RWPE1 (cell line): ENCODE data around the gene RTF1.
A peak's percentile ranks its signal among the peaks of the same experiment; 100 is the strongest.

Experiments used
- CTCF ChIA-PET: fragments of 350-600 bp; sonication (Branson Sonifier 250); formaldehyde crosslinking; extraction: SDS; loops from one replicate; lab custom pipeline; 2021; lab: Yijun Ruan, JAX
- POLR2A ChIA-PET: fragments of 400-600 bp; formaldehyde crosslinking; extraction: SDS; loops from one replicate; lab custom pipeline; 2020; ENCODE audit warnings: antibody characterized with exemption; ENCODE audit not compliant: low non-redundant PET; lab: Yijun Ruan, JAX
- DNase-seq: peaks from one replicate; pipeline ENCODE4 v3.0.0; 2012; ENCODE audit warnings: low spot score
- H3K27ac ChIP-seq: fragments of 450-650 bp; 2 replicates; pipeline ENCODE4 v1.5.1; 2017
- TF ChIP-seq, protein P1 (sequence below): fragments of 450-650 bp; conservative IDR thresholded peaks from 2 replicates; pipeline ENCODE4 v1.5.1; 2017; ENCODE audit warnings: low read depth, mild to moderate bottlenecking

Gene RTF1

GRCh38 chr15:41487802-41488201 is 70.9 kb downstream of the RTF1 start:
- ChIA-PET CTCF (no interaction called here), POLR2A (no interaction called here)
- TF ChIP-seq, protein P1, sequence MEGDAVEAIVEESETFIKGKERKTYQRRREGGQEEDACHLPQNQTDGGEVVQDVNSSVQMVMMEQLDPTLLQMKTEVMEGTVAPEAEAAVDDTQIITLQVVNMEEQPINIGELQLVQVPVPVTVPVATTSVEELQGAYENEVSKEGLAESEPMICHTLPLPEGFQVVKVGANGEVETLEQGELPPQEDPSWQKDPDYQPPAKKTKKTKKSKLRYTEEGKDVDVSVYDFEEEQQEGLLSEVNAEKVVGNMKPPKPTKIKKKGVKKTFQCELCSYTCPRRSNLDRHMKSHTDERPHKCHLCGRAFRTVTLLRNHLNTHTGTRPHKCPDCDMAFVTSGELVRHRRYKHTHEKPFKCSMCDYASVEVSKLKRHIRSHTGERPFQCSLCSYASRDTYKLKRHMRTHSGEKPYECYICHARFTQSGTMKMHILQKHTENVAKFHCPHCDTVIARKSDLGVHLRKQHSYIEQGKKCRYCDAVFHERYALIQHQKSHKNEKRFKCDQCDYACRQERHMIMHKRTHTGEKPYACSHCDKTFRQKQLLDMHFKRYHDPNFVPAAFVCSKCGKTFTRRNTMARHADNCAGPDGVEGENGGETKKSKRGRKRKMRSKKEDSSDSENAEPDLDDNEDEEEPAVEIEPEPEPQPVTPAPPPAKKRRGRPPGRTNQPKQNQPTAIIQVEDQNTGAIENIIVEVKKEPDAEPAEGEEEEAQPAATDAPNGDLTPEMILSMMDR = no peak
- DNase-seq = no peak
- H3K27ac ChIP-seq = peak overlapping the region; percentile 6; the same call in 1 of the 2 replicates

GRCh38 chr15:41489641-41490040 is 72.7 kb downstream of the RTF1 start:
- POLR2A ChIA-PET = no interaction called here
- no peak for DNase-seq
- TF ChIP-seq, protein P1 = no peak
- CTCF ChIA-PET = no interaction called here
- H3K27ac ChIP-seq = peak overlapping the region; percentile 64

DNA sequence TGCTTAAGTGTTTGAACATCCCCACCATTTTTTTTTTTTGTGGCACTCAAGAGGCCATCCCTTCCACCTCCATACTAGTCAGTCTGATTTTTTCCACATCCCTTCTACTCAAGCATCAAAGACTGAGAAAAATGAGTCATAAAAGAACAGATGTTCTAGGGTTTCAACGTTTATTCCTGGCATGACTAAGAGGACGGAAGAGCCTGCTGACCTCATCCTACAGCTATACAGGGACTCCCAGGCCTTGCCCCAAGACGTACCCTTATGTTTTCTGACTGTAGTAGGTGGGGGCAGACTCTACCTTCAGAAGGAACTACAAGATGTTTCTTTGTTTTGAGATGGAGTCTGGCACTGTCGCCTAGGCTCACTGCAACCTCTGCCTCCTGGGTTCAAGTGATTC is 73.5 kb downstream of the RTF1 start:
- DNase-seq = peak; percentile 94
- POLR2A ChIA-PET = no interaction called here
- peak overlapping the region; percentile 64 for H3K27ac ChIP-seq
- TF ChIP-seq, protein P1 = no peak
- CTCF ChIA-PET = interaction anchor here (0.6 kb wide), 1 partner anchor 285 kb away, joined by 4 read pairs; no protein-coding TSS in a partner anchor

DNA sequence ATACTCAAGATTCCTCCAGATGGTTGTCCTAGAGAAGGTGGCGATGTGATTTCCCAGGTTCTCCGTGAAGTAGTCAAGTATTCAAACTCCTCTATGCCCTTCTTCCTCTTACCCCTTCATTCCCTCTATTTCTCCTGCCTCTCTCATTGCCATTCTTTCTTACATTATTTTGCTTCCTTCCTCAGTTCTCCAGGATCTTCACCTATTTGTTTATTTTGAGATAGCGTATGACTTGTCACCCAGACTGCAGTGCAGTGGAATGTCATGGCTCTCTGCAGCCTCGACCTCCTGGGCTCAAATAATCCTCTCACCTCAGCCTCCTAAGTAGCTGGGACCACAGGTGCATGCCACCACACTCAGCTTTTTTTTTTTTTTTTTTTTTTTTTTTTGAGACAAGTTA is 75.0 kb downstream of the RTF1 start:
- DNase-seq = no peak
- H3K27ac ChIP-seq = no peak overlapping the region
- ChIA-PET POLR2A (no interaction called here), CTCF (no interaction called here)
- TF ChIP-seq, protein P1 = no peak

- peak overlapping the region; percentile 82 for H3K27ac ChIP-seq
- CTCF ChIA-PET = interaction anchor here (0.8 kb wide), 1 partner anchor 284 kb away, joined by 4 read pairs; no protein-coding TSS in a partner anchor
- POLR2A ChIA-PET = interaction anchor here (1.5 kb wide), 1 partner anchor 51 kb away, joined by 4 read pairs; the partner anchor contains the start of gene RPAP1
- TF ChIP-seq, protein P1 = no peak
- DNase-seq = no peak
Measured at GRCh38 chr15:41492597-41493204, 75.8 kb downstream of the RTF1 start.

DNA sequence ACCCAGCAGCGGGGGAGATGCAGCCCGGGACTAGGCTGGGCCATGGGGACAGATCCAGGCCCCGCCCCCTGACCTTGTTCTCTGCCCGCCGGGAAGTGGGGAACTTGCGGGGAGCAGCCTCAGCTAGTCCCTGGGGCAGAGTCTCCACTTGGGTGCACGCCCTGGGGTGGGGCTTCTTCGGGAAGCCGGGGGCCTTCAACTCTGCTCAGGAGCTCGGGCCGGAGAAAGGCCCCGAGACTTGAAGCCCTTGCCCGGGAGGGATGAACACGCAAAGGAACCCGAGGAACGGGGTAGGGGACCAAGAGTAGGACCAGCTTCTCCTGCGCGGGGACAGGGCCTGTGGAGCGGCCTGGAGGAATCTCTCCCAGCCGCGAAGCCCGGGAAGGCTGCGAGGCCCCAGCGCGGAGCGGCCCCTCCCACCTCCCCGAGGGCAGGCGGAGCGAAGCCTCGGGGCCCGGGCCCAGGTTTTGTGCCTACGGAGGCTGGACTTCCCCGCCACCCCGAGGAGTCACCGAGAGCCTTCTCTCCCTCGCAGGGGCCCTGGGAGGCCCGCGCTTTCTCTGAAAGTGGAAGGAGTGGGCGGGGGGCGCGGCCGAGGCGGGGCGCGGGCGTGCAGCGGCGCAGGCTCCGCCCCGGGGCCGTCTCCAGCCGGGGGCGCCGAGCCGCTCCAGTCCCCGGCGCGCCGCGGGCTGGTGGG is 76.5 kb downstream of the RTF1 start, which contains the start of gene ITPKA:
Gene ITPKA (plus strand): TSS at position 670 of the 697 bp plus-strand sequence. CDS start 54 bp downstream, outside the sequence.
- ChIA-PET CTCF (interaction anchor here (0.7 to 0.8 kb wide), 2 partner anchors 14 to 284 kb away, joined by 4 read pairs; no protein-coding TSS in a partner anchor), POLR2A (interaction anchor here (1.5 kb wide), 1 partner anchor 51 kb away, joined by 4 read pairs; the partner anchor contains the start of gene RPAP1)
- DNase-seq = peak; percentile 73
- H3K27ac ChIP-seq = peak within 1 kb of the TSS; percentile 82
- TF ChIP-seq, protein P1 = no peak
